Uterus (tissue), 4 donors: ENCODE measurements around the gene NFIC. TPM values are rescaled to one million over a fixed set of nuclear protein-coding genes. Genes with fewer than 3 reads are reported as not detected.

ENCODE experiments used
- DNase-seq, 2 donors: peaks; one replicate each; pipeline ENCODE4 v3.0.0-alpha.2; 2019 to 2020
- H3K27ac ChIP-seq, 2 donors: fragments of 200-600 bp; sonication (generic); 1 replicate in 1 of 2; 2 replicates in 1 of 2; pipeline ENCODE4 v1.5.1; 2016 to 2018
- H3K27me3 ChIP-seq, 2 donors: fragments of 200-600 bp; sonication (generic); one replicate each; pipeline ENCODE4 v1.5.1; 2018 to 2019; ENCODE audit warnings: control low read depth in 1 of 2
- H3K36me3 ChIP-seq, 2 donors: fragments of 200-600 bp; sonication (generic); one replicate each; pipeline ENCODE4 v1.5.1; 2019; ENCODE audit warnings: control low read depth in 1 of 2
- H3K4me1 ChIP-seq, 2 donors: fragments of 200-600 bp; sonication (generic); one replicate each; pipeline ENCODE4 v1.5.1; 2018 to 2019; ENCODE audit warnings: control low read depth in 1 of 2
- H3K4me3 ChIP-seq, 2 donors: fragments of 200-600 bp; sonication (generic); 1 replicate in 1 of 2; 2 replicates in 1 of 2; pipeline ENCODE4 v1.5.1; 2018 to 2019; ENCODE audit warnings: mild to moderate bottlenecking in 1 of 2
- H3K9me3 ChIP-seq, 2 donors: fragments of 200-600 bp; sonication (generic); one replicate each; pipeline ENCODE4 v1.5.1; 2019; ENCODE audit warnings: control low read depth in 1 of 2
- POLR2A ChIP-seq, 2 donors: fragments of 450-650 bp; IDR thresholded peaks; one replicate each; pipeline ENCODE4 v1.6.1; 2016; ENCODE audit warnings: antibody characterized with exemption in 2 of 2, mild to moderate bottlenecking in 1 of 2, moderate library complexity in 1 of 2
- intact Hi-C: fragments of 100-400 bp; cut with DNase I; formaldehyde crosslinking; loops from one replicate; pipeline ENCODE4 v1.15.1; 2023; ENCODE audit warnings: low total_unique reads
- total RNA-seq, 4 donors: library from RNA; depleted of rRNA in 3 of 4; stranded (reverse); fragments of >200 nt in 3 of 4; gene quantifications; one replicate each; pipeline versions ENCODE4 v1.1.0 to v1.2.4, GENCODE V29; 2014 to 2023
- TF ChIP-seq, protein P1 (sequence below), 4 experiments: fragments of 200-600 bp in 2 of 4; fragments of 450-650 bp in 2 of 4; sonication (generic) in 2 of 4; IDR thresholded peaks; one replicate each; pipeline ENCODE4 v1.5.1; 2016 to 2019; ENCODE audit warnings: antibody characterized with exemption in 4 of 4, mild to moderate bottlenecking in 2 of 4, moderate library complexity in 1 of 4
- donor health status: DM: yes; HTN: yes; CAD: no.

The NFIC gene
- total RNA-seq, 4 donors from 2014 or later = 18.5 to 361 (median 82.9) TPM

DNA sequence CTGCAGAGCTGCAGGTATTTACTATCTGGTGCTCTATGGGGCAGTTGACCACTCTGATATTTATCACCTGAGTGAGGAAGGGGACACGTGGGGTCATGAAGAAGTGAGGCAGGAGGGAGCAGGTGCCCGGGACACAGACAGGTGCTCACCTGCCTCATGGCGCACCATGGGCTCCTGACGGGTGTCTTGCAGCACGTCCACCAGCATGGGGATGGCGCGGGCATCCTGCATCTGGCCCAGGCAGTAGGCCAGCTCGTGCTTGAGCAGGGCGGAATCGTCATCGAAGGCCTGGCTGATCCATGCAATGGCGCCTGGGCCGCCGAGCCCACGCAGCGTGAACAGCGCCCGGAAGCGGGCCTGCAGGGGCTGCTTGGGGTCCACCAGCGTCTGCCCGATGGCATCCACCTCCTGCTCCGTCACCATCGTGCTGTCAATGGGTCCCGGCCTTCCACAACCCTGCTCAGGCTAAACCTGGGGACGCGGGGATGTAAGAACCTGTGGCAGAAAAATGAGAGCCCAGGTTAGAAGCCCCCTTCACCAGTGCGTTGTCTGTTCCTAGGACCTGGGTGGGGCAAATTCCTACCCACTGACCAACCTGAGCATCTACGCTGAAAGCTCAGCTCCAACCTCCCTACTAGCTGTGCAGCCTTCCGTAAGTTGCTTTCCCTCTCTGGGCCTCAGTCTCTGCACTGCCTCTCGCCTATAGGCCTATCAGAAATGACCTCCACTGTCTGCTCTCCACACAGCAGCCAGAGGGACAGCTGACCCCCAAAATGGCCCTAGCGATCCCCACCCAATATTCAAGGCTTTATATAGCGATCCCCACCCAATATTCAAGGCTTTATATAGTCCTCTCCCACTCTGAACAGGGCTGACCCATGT is 130.2 kb downstream of the NFIC start:
- no peaks in the 10 kb centered on the region for H3K36me3 ChIP-seq
- no peak overlapping the region for H3K4me3 ChIP-seq
- H3K27ac ChIP-seq = no peak overlapping the region
- H3K27me3 ChIP-seq = no peaks in the 10 kb centered on the region
- peaks cover 0 to 6% of the 10 kb centered on the region in 2 donors for H3K4me1 ChIP-seq
- no peak for DNase-seq
- no peak for TF ChIP-seq POLR2A (IDR thresholded peaks at IDR 0.05)
- intact Hi-C loops = no loop called here
- H3K9me3 ChIP-seq = no peaks in the 10 kb centered on the region

DNA sequence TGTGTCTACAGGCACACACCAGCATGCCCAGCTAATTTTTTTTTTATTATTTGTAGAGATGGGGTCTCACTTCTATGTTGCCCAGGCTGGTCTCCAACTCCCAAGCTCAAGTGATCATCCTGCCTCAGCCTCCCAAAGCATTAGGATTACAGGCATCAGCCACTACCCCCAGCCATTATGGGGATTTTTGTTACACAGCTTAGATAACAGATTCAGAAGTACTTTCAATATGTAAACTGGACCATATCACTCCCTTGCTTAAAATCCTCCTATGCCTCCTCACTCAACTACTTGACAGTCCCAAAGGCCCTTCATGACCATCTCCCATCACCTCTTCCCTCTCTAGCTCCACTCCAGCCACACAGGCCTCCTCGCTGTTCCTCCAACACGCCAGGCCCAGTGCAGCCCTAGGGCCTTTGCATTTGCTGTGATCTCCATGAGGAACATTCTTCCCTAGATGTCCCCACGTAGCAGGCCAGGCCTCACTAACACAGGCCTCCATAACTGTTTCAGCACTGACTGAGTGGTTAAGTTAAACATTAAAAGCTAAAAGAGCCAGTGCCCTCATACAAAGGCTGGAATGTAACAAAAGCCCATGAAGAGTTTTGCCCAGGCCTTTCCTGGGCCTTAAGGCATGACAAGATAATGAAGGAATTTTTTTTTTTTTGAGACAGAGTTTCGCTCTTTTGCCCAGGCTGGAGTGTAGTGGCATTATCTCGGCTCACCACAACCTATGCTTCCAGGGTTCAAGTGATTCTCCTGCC is 131.6 kb downstream of the NFIC start:
- Histone ChIP-seq H3K27ac (no peak overlapping the region), H3K27me3 (no peaks in the 10 kb centered on the region), H3K36me3 (no peaks in the 10 kb centered on the region), H3K9me3 (no peaks in the 10 kb centered on the region), H3K4me3 (no peak overlapping the region), H3K4me1 (peaks cover 0 to 6% of the 10 kb centered on the region in 2 donors)
- no peak for TF ChIP-seq POLR2A (IDR thresholded peaks at IDR 0.05)
- TF ChIP-seq, protein P1, sequence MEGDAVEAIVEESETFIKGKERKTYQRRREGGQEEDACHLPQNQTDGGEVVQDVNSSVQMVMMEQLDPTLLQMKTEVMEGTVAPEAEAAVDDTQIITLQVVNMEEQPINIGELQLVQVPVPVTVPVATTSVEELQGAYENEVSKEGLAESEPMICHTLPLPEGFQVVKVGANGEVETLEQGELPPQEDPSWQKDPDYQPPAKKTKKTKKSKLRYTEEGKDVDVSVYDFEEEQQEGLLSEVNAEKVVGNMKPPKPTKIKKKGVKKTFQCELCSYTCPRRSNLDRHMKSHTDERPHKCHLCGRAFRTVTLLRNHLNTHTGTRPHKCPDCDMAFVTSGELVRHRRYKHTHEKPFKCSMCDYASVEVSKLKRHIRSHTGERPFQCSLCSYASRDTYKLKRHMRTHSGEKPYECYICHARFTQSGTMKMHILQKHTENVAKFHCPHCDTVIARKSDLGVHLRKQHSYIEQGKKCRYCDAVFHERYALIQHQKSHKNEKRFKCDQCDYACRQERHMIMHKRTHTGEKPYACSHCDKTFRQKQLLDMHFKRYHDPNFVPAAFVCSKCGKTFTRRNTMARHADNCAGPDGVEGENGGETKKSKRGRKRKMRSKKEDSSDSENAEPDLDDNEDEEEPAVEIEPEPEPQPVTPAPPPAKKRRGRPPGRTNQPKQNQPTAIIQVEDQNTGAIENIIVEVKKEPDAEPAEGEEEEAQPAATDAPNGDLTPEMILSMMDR (IDR thresholded peaks at IDR 0.05) = no peak
- intact Hi-C loops = no loop called here
- DNase-seq = no peak

DNA sequence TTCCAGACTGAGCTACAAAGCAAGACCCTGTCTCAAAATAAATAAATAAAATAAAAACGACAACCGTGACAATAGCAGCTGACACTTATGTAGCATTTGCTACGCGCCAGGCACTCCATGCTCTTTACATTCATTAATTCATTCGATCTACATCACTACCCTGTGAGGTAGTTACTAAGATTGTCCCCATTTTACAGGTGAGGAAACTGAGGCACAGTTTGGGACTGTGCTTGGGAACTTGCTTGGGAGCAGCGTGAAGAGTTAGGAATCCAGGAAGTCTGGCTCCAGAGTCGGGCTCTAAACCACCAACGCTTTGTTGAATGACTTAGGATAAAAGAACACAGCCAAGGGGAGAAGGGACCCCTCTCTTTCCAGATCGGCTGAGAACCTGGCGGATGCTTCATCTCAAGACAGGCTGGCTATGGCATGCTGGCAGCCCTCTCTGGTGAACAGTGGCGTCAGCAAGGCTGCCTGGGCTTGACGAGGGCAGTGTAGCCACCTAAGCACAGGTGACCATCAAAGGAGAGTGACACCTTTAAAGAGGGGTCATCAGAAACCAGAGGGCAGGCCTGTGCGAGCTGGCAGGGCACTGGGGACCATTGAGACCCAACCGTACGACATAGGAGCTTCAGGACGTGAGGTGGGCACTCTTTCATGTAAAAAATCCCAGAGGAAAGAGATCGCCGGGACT is 133.5 kb downstream of the NFIC start:
- TF ChIP-seq, protein P1 (IDR thresholded peaks at IDR 0.05) = no peak
- no peak for TF ChIP-seq POLR2A (IDR thresholded peaks at IDR 0.05)
- Histone ChIP-seq H3K27ac (peak overlapping the region; percentile 87 to 88), H3K9me3 (no peaks in the 10 kb centered on the region), H3K4me3 (peak overlapping the region; percentile 74 to 75), H3K36me3 (no peaks in the 10 kb centered on the region), H3K4me1 (peaks cover 0 to 6% of the 10 kb centered on the region in 2 donors), H3K27me3 (no peaks in the 10 kb centered on the region)
- no peak for DNase-seq
- intact Hi-C loops = no loop called here

DNA sequence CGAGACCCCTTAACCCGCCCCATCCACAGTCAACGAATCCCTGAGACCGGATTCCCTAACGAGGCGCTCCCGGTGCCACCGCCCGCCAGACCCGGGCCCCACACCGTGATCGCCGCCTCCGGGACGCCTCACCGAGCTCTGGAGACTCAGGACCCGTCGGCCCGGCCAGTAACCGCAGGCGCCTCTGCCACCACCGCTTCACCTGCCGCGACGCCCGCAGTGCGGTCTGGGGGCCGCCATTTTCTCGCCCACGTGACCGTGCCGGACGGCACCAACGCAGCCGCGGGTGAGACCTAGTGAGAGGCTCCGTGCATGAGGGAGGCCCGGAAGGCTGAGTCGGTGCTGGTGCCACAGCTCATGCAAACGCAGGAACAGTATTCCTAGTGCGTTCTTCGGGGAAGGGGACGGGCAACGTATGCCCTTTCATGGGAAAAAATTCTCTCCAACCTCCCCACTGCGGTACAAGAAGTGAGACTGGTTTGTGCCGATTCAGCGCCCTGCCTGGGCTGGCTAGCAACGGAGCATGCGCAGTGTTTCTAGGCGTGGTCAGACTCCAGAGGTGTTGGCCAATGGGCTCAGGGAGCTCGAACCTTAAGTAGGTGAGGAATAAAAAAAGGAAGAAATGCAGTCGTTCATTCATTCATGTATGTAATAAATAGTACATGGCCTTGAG is 134.2 kb downstream of the NFIC start, which contains the start of gene DOHH:
Gene DOHH (minus strand): TSS at position 246 of the 673 bp plus-strand sequence. CDS start 3,860 bp downstream, outside the sequence.
- TF ChIP-seq, protein P1 (IDR thresholded peaks at IDR 0.05) = peak in 2 of 4 experiments; percentile 19 to 25
- peak; percentile 18 to 53 for TF ChIP-seq POLR2A (IDR thresholded peaks at IDR 0.05)
- H3K4me3 ChIP-seq = peak within 1 kb of the TSS; percentile 74 to 75
- intact Hi-C loops = no loop called here
- H3K27ac ChIP-seq = peak within 1 kb of the TSS; percentile 87 to 88
- no peaks in the 10 kb centered on the region for H3K36me3 ChIP-seq
- peaks cover 0 to 6% of the 10 kb centered on the region in 2 donors for H3K4me1 ChIP-seq
- no peaks in the 10 kb centered on the region for H3K27me3 ChIP-seq
- peak; percentile 94 to 96 for DNase-seq
- H3K9me3 ChIP-seq = no peaks in the 10 kb centered on the region

DNA sequence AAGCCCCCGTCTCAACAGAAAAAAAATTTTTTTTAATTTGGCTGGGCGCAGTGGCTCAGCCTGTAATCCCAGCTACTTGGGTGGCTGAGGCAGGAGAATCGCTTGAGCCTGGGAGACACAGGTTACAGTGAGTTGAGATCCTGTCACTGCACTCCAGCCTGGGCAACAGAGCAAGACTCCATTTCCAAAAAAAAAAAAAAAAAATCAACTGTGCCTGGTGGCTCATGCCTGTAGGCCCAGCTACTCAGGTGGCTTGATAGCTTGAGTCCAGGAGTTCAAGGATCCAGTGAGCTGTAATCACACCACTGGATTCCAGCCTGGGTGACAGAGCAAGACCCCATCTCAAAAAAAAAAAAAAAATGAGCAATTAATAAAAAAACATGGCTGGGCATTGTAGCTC is 135.4 kb downstream of the NFIC start:
- no peaks in the 10 kb centered on the region for H3K27me3 ChIP-seq
- TF ChIP-seq, protein P1 (IDR thresholded peaks at IDR 0.05) = no peak
- no peak for TF ChIP-seq POLR2A (IDR thresholded peaks at IDR 0.05)
- H3K9me3 ChIP-seq = no peaks in the 10 kb centered on the region
- no peaks in the 10 kb centered on the region for H3K36me3 ChIP-seq
- no peak overlapping the region for H3K27ac ChIP-seq
- DNase-seq = no peak
- H3K4me3 ChIP-seq = no peak overlapping the region
- peaks cover 0 to 6% of the 10 kb centered on the region in 2 donors for H3K4me1 ChIP-seq
- intact Hi-C loops = no loop called here
